GM10266 (cell line): Measurements from ENCODE around the gene CTF1.

Source experiments
- DNase-seq: peaks from one replicate; pipeline ENCODE4 v3.0.0; 2012; ENCODE audit errors: extremely low spot score
- CTCF ChIP-seq: IDR thresholded peaks from 2 replicates; pipeline ENCODE4 v1.5.1; 2012; ENCODE audit warnings: mild to moderate bottlenecking, low read depth; ENCODE audit not compliant: control insufficient read depth, insufficient read depth; ENCODE audit errors: missing control alignments

The CTF1 gene

GRCh38 chr16:30921459-30921747 lies 25.0 kb downstream of the CTF1 start:
- DNase-seq, result no peak
- TF ChIP-seq CTCF, result no peak

- TF ChIP-seq CTCF, result peak; percentile 84
- DNase-seq, result peak; percentile 80
These were observed 25.5 kb downstream of the CTF1 start for GRCh38 chr16:30921748-30922419.

- no peak for TF ChIP-seq CTCF
- peak; percentile 94 for DNase-seq
These were observed 26.1 kb downstream of the CTF1 start for GRCh38 chr16:30922420-30922959.

- DNase-seq, result peak; percentile 97
- no peak for TF ChIP-seq CTCF
These were observed 26.6 kb downstream of the CTF1 start for GRCh38 chr16:30922960-30923535.

- no peak for TF ChIP-seq CTCF
- DNase-seq, result no peak
These were observed 27.2 kb downstream of the CTF1 start, which contains the start of gene FBXL19 for GRCh38 chr16:30923554-30924075. TSS of gene FBXL19 (plus strand) at chr16:30923572. CDS start at chr16:30925755, 2,183 bp downstream.

- no peak for TF ChIP-seq CTCF
- DNase-seq, result peak; percentile 80
These were observed 27.9 kb downstream of the CTF1 start for GRCh38 chr16:30924076-30924912.
